GM18867 (cell line): ENCODE results near the gene PIP5K1C.

Experiments
- ATAC-seq: cut with Tn5 transposase; IDR thresholded peaks from one replicate; pipeline ENCODE4 v1.9.1; 2021; ENCODE audit warnings: mild to moderate bottlenecking, moderate library complexity; ENCODE audit not compliant: unreplicated experiment

PIP5K1C gene

DNA sequence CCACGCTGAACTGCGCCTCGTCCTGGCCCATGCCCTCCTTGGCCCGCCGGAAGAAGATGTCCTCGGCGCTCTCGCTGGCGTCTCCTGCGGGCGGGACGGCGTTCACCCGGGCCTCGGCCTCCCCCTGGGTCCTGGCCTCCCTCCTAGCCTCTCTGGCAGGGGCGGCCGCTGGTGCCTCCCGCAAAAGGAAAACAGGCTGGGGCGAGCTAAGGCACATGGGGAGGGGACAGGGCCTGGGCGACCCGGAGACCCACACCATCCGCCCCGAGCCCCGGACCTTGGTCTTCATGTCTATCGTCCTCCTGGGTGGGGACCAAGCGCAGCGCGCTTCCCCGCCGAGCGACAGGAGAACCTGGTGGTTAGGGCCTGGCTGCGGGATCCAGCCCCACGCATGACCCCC lies 87.9 kb downstream of the PIP5K1C start:
- no peak for ATAC-seq

DNA sequence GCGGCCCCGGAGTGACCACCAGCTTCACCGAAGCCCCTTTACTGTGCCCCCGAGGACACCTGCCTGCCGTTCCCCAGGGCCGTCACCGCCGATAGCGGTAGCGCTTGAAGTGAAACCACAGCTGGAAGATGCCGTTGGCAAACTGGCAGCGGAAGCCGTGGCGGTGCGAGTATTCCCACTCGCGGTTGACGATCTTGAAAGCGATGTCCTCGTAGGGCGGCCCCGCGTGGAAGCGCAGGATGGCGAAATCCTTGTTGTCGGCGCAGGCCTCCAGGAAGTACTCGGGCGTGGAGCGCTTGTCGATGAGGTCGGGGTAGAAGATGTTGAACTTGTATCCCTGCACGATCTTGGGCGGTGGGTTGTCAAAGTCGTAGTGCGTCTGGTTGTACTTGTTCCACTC lies 88.4 kb downstream of the PIP5K1C start:
- ATAC-seq, result no peak

DNA sequence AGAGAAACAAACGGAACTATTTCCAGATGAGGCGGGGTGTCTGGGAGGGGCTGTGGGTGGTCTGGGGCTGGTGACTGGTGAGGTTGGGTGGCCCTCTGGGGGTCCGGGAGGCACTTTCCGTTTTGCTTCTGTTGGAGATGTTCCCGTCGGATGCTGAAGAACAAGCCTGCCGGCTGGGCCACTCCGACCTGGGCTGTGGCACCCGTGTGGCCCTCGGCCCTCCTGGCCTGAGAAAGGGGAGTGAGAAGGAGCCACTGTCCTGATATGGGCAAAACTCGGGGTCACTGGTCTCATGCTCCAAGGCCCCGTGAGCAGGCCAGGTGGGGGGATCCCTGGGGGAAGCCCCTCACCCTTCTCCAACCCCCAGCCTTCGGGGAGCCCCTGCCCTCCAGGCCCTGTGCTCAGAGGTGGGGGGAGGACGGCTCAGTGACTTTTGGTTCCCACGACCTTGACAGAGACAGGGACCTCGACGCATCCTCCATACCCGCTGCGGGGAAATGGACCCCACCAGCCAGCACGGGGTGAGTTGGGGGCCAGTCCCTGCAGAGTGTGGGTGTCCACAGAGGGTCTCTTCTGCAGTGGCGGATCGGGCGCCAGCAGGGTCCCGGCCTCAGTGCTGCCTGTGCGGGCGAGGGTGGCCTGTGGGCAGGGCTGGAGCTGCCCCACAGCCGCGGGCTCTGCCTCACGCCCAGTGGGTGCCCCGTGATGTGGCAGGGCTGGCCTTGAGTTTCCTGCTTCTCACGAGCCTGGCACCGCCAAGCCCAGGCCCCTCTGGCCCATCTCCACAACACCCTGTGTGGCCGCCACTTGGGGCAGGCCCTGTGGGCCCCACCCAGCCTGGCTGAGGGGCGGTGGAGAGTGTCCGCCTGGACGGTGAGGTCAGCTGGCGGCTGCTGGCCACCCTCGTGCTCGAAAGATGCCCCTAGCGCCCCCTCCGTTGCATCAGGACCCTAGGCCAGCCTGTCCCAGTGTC lies 89.2 kb downstream of the PIP5K1C start:
- ATAC-seq, result no peak

DNA sequence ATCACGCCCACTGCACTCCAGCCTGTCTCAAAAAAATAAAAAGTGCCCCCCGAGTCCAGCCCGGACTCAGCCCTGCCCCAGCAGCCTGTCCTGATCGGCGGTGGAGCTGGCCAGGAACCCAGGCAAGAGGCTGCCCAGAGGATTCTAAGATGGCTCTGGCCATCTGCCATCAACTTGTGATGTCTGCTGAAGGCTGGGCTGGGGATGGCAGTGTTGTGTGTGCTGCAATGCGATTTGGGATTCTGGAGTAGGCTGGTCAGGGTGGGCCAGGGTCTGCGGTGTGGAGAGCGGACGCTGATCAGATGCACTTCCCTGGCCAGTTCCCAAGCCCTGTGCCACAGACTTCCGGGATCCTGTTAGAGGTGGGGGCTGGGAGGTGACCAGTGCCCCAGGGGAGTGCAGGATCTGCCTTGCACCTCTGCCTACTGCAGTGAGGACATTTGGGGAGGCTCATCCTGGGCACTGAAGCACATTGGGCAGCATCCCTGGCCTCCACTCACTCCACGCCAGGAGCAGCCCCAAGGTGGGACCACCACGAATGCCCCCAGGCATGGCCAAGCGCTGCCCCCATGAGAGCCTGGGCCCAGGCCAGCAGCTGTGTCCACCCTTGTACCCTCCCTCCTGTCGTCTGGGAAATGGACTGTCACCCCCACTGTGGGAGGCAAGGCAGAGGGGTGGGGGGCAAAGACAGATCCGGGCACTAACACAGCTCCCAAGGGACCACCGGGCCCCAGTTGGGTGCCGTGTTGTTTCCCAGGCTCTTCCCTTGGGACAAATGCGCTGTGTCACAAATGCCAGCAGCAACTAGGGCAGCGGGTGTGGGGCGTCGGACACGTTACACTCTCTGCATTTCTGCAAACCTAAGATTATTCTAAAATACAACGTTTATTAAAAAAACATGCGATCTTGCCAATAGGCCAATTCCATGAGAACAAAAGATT lies 90.2 kb downstream of the PIP5K1C start:
- no peak for ATAC-seq

DNA sequence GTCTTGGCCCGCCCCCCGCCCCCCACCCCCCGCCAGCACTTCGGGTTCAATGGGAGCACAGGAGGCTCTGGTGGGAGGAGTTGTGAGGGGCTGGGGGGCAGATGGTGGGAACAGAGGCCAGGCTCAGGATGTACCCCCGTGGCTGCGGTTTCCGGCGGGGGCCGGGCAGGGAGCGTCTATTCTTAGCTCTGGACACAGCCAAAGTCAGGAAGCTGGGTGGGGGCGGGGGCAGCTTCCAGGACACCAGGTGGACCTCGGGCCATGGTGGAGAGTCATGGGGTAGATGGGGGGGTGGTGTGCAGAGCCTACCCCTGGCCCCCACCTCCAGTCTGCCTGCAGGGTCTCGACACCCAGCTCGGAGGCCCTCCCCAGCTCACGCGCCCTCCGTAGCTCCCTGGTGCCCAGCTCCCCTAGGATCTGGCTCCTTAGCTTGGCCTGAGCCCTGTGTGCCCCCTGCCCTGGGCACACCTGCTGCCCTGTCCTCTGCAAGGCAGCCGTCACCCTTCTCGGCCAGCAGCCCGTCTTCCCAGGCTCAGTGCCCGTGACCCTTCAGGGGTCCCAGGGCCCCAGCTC lies 91.4 kb downstream of the PIP5K1C start:
- ATAC-seq, result no peak

DNA sequence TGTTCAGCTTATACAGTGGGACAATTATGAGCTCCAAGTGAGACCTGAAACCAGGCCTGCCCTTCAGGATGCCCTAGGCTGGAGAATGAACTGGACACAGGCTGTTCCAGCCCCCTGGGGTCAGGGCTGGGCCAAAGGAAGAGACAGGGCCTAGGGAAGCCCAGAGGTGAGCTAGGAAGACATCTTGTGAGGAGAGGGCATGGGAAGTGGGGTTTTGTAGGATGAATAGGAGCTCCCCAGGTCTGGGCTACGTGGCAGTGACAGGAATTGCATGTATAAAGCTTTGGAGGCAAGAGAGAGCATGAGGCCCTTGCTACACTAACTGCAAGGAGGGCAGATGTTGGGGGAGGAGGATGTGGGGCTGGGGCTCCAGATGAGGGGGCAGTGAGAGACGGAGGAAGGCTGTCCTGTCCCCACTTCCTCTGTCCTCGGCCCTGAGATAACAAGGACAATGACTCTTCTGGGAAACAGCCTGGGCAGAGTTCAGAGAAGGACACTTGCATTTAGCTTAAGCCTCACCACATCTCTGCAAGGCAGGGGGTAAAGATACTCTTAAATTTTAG lies 92.1 kb downstream of the PIP5K1C start:
- ATAC-seq, result no peak

DNA sequence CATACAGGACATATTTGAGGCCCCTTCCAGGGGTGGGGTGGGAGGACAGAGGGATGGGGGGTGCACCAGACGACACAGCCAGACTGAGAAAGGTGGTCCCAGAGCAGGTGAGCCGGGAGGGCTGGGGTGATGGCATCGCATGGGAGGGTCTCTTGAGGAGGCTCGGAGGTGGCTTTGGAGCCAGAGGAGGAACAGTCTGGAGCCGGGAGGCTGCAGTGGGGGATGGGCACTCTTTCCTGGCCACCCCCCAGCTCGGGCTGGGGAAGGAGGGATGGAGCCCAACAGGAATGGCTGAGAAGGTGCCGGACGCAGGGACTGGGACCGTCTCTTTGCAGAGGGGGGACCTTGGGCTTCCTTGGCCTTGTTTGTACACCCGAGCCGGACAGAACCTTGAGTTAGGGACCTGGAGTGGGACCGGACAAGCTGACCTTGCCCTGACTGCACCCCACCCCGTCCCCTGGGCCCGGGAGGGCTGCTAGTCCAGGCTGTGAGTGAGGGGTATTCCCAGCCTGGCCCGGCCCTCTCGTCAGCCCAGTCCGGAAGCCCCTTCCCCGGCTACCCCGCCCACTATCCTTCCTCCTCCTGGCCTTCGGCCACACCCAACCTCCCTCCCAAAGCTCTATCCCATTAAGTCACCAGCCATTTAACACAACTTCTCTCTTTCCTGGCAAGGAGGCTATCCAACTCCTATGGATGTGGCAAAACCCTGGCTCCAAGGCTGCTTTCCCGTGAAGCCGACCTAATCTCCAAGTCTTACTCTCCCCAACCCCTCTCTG lies 92.8 kb downstream of the PIP5K1C start:
- no peak for ATAC-seq

DNA sequence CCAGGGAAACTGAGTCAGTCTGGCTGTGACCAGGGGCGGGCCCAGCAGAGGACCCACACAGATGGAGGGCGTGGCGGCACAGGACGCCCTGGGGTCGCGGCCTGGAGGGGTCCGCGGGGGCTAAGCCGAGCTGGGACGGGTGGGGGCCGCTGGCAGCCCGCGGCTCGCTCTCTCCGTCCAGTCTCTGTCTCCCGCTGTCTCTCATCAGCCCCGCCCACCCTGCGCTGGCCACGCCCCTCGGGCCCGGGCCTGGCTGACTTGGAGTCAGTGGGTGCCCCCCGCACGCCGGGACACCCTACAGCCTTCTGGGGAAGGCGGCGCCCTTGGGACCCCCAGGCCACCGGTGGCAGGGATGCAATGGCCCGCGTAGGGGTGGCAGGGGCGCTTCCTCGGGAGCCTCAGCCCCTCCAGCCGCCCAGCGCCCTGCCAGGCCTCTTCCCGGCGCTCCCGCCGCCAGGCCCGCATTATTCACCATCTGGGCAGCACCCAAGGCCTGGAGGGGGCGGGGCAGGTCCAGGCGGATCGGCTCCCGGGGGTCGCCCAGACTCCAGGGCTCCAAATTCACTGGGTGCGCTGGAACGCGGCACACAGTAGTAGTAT lies 93.5 kb downstream of the PIP5K1C start, which contains the start of gene TBXA2R:
Gene TBXA2R (minus strand): TSS at position 186 of the 600 bp plus-strand sequence. CDS start 6,241 bp downstream, outside the sequence.
- no peak for ATAC-seq

DNA sequence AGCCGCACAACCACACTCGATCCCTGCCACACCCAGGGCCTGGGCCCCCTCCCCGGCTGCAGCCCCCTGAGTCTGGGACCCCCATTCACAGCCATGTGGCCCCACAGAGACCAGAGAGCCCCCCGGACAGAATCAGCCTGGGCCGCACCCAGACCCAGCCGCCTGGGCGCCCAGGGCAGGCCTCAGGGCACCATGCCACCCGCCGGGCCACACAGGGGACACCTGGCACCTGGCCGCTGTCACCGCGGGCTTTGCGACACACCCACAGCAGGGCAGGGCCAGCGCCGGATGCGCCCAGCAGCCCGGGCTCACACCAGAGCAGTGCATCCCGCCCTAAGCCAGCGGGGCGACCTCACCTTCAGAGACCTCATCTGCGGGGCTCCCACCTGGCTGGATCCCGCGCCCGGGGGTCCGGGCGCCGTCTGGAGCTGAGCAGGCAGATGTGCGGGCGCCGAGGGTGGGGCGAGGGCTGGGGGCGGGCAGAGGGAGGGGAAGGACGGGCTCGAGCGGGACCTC lies 94.0 kb downstream of the PIP5K1C start:
- ATAC-seq, result no peak

DNA sequence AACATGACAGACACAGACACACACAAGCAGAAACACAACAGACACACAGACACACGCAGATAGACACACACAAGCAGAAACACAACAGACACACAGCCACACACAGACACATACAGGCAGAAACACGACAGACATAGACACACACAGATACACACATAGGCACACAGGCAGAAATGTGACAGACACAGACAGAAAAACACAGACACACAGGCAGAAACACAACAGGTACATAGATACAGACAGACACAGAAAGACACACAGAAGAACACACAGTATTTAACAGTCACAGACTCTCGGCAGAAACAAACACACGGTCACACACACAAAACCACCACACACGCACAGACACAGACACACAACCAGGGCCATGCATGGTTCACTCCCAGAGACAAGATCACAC lies 94.5 kb downstream of the PIP5K1C start:
- no peak for ATAC-seq

DNA sequence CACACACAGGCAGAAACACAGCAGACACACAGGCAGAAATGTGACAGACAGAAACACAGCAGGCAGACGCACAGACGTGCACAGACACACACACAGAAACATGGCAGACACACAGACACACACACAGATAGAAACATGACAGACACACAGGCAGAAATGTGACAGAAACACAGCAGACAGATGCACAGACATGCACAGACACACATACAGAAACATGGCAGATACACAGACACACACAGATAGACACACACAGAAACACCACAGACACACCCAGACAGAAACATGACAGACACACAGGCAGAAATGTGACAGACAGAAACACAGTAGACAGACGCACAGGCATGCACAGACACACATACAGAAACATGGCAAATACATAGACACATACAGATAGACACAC lies 94.9 kb downstream of the PIP5K1C start:
- no peak for ATAC-seq

DNA sequence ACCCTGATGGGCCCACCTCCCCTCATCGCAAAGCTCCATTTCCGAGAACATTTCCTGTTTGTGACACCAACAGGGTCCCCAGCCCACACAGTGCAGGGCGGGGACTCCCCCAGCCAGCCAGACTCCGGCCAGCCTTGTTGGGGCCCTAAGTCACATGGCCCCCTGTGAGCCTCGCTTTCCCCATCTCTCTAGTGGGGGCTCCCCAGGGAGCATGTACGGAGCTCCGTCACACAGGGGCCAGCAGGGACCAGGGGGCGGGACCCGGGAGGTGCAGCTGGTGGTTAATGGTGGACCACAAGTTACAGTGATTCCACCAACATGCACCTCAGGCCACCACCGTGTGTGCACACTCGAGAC lies 95.3 kb downstream of the PIP5K1C start:
- no peak for ATAC-seq

DNA sequence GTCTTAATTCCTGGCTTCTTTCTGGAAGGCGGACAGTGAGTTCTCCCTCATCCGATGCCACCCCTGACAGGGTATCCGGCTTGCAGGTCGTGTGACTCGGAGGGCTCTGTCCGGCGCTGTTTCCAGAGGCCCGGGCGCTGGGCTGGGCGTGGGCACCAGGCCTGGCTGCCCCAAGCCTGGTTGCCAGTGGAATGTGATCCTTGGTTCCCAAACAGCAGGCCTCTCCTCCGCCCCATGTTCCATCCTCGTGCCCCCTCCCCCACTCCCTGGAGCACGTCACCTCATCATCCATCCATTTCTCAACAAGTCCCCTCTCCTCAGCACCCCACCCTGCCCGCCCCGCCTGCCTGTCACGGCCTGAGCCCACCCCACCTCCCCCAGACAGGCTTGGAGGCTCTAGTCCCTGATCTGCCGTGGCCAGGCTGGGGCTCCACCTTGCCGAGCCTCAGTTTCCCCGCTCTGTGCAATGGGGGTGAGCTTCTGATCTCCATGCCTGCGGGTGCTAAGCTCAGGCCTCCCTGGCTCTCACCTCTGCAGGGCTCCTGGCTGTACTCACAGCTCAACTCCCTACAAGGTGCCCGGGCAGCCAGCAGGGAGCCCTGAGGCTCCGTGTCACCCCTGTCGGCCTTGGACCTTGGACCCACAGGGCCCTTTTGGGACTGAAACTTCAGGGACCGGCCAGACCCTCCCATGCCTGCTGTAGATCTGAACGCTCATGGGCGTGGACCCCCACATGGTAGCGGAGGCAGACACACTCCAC lies 95.9 kb downstream of the PIP5K1C start:
- no peak for ATAC-seq

DNA sequence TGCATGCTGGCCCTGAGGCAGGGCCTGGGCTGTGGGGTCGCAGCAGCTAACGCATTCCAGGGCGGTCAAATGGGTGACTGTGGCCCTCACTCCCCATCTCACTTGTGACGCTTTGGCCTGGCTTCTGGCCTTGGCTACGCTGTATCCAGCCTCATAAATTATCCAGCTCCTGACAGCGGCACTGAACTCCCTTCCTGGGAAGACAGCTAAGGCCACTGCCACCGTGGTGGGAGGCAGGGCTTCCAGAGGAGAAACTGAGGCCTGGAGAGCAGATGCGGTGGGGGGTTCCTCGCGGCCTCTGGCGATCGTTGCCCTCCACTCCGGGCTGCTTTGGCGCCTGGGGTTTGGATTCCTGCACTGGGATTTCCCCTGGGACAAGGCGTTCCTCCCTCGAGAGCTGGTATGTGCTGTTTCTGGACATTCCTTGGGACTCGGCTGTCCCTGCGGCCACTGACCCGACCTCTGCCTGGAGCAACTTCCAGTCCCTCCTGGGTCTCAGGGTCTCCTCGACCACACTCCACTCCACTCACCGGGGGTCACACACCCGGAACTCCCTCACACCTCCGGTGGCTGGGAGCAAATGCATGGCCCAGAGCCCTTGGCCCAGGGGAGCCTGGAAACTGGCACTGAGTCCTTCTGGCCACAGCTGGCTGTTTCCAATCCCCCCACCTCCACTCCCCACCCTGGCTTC lies 97.0 kb downstream of the PIP5K1C start:
- no peak for ATAC-seq

DNA sequence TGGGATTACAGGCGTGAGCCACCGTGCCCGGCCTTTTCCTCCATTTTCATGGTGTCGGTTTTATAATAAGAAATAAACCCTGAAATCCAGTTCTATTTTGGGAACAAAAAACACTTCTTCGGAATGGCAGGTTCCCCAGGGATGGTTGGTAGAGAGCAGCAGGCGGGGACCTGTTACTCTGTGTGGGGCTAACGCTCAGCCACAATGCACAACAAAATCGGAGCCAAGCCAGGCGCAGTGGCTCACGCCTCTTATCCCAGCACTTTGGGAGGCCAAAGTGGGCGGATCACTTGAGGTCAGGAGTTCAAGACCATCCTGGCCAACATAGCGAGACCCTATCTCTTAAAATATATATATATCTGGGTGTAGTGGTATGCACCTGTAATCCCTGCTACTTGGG lies 99.2 kb downstream of the PIP5K1C start:
- no peak for ATAC-seq

DNA sequence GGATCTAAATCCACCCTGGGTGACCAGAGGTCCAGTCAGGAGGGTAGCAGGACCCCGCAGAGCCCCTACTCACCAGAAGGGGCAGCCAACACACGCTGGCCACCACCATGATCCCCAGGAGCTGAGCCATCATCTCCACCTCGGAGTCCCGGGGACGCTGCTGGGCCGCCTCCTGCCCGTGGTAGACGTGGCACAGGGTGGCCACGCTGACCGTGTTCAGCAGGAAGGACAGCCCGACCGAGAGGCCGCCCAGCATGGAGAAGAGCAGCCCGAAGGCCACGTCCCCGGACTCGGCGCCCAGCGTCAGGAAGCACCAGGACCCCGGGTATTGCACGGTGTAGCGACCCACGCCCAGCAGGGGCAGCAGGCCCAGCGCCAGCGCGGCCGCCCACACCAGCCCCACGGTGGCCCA lies 100.5 kb downstream of the PIP5K1C start:
- ATAC-seq, result no peak

DNA sequence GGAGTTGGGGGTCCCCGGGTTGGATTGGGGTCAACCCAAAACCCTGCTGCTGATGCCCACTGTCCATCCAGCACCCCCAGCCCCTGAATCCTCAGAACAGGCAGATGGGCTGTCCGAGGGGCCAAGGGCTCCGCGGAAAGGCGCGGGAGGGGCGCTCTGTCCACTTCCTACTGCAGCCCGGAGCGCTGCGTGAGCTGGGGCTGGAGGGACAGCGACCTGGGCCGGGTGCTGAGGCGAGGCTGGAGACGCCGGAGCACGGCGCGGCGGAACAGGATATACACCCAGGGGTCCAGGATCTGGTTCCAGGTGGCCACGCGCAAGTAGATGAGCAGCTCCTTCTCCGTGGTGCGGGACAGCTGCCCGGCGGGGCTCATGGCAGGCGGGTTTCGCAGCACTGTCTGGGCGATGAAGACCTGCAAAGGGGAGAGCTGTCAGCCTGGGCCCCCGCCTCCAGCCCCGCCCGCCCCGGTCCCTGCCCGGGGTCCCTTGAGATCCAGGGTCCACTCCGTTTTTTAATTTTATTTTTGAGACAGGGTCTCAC lies 104.7 kb downstream of the PIP5K1C start:
- ATAC-seq, result no peak

DNA sequence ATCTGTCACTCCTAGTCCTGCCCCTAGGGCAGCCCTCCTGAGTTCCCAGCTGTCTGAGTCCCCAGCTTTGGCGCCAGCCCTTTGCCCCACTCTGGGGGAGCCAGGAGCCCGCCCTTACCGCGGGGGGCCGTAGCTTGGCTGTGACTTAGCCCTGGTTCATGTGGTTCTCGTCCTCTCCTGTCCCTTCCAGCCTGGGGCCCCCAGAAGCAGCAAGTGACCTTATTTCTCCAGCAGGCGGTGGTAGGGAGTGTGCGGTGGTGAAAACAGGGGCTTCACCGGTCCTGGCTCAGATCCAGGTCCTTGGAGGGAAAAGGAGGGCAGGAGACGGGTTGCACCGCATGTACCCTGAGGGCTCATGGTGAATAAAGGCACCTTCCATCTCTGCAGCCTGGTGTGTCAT lies 107.1 kb downstream of the PIP5K1C start:
- ATAC-seq, result no peak
